K562 (cell line): ENCODE data around the gene PLEKHG5.

Experiments
- CBFA2T3 ChIP-seq: fragments of 450-650 bp; IDR thresholded peaks from 2 replicates; pipeline ENCODE4 v1.6.1; 2017
- CHD4 ChIP-seq: fragments of 200-600 bp; sonication (generic); IDR thresholded peaks from 3 replicates; pipeline ENCODE4 v1.6.1; 2012; ENCODE audit warnings: low read depth, mild to moderate bottlenecking, mixed read lengths, low read length, inconsistent platforms; ENCODE audit not compliant: insufficient read depth, insufficient replicate concordance, poor library complexity, severe bottlenecking
- CTCF ChIP-seq, 3 experiments: IDR thresholded peaks in 2 of 3; conservative IDR thresholded peaks in 1 of 3; 2 replicates each; pipeline ENCODE4 v1.5.1; 2011 to 2012; ENCODE audit warnings: low read length in 3 of 3, mild to moderate bottlenecking in 3 of 3, control low read depth in 2 of 3, improper control_type of control experiment in 1 of 3, inconsistent platforms in 1 of 3, low read depth in 1 of 3, mixed read lengths in 1 of 3, moderate library complexity in 1 of 3; ENCODE audit not compliant: insufficient read depth in 2 of 3
- GABPB1 ChIP-seq: sonication (generic); formaldehyde crosslinking; IDR thresholded peaks from 2 replicates; pipeline ENCODE4 v1.8.0; 2022; ENCODE audit warnings: mild to moderate bottlenecking, missing genetic modification reagents
- HMGXB4 ChIP-seq: sonication (generic); formaldehyde crosslinking; IDR thresholded peaks from 2 replicates; pipeline ENCODE4 v1.8.1; 2023; ENCODE audit warnings: mild to moderate bottlenecking, missing genetic modification reagents
- JUN ChIP-seq, 2 experiments: sonication (generic) in 1 of 2; formaldehyde crosslinking in 1 of 2; IDR thresholded peaks; 2 replicates each; pipeline versions ENCODE4 v1.6.1 to v1.8.0; 2012 to 2022; ENCODE audit warnings: borderline replicate concordance in 2 of 2, mild to moderate bottlenecking in 2 of 2, improper control_type of control experiment in 1 of 2, low read depth in 1 of 2, low read length in 1 of 2, missing genetic modification reagents in 1 of 2
- PCBP2 ChIP-seq: fragments of 200-400 bp; formaldehyde crosslinking; IDR thresholded peaks from 2 replicates; pipeline ENCODE4 v1.6.1; 2018; ENCODE audit warnings: low read length, low read depth, mild to moderate bottlenecking, moderate library complexity; ENCODE audit not compliant: poor library complexity, severe bottlenecking
- PHF8 ChIP-seq: fragments of 200-600 bp; sonication (generic); IDR thresholded peaks from 2 replicates; pipeline ENCODE4 v1.6.1; 2012; ENCODE audit warnings: mixed run types, mild to moderate bottlenecking, inconsistent platforms, low read length, moderate library complexity, borderline replicate concordance
- POLR2A ChIP-seq: fragments of 450-650 bp; conservative IDR thresholded peaks from 2 replicates; pipeline ENCODE4 v1.6.1; 2016
- POLR2AphosphoS5 ChIP-seq: IDR thresholded peaks from 2 replicates; pipeline ENCODE4 v1.6.1; 2011; ENCODE audit warnings: mild to moderate bottlenecking, low read depth, low read length, moderate library complexity; ENCODE audit not compliant: control insufficient read depth, insufficient read depth
- POLR3G ChIP-seq: IDR thresholded peaks from 2 replicates; pipeline ENCODE4 v1.6.1; 2011; ENCODE audit not compliant: insufficient read length, insufficient replicate concordance; ENCODE audit errors: extremely low read depth
- SRSF3 ChIP-seq: fragments of 200-400 bp; formaldehyde crosslinking; IDR thresholded peaks from 2 replicates; pipeline ENCODE4 v1.6.1; 2016; ENCODE audit warnings: mild to moderate bottlenecking, low read length, moderate library complexity; ENCODE audit not compliant: insufficient read depth
- TEAD4 ChIP-seq, 2 experiments: sonication (generic) in 1 of 2; formaldehyde crosslinking in 1 of 2; IDR thresholded peaks; 2 replicates each; pipeline versions ENCODE4 v1.6.1 to v1.8.0; 2012 to 2022; ENCODE audit warnings: borderline replicate concordance in 1 of 2, inconsistent platforms in 1 of 2, low read length in 1 of 2, mild to moderate bottlenecking in 1 of 2, missing genetic modification reagents in 1 of 2

- no peak for TF ChIP-seq SRSF3
- no peak for TF ChIP-seq CBFA2T3
- TF ChIP-seq POLR3G = no peak
- no peak for TF ChIP-seq CHD4
- no peak for TF ChIP-seq CTCF (IDR thresholded peaks at IDR 0.05 in 2 of 3, conservative IDR thresholded peaks at IDR 0.05 in 1 of 3; ENCODE audit: insufficient read depth in 2 of 3, low read depth in 1 of 3, low read length in 3 of 3)
- no peak for TF ChIP-seq PHF8
- TF ChIP-seq TEAD4 (IDR thresholded peaks at IDR 0.05; ENCODE audit: low read length) = no peak
- TF ChIP-seq TEAD4 (CRISPR knock-in tag; IDR thresholded peaks at IDR 0.05; ENCODE audit: borderline replicate concordance) = no peak
- no peak for TF ChIP-seq POLR2AphosphoS5
- TF ChIP-seq POLR2A = no peak
- TF ChIP-seq GABPB1 (CRISPR knock-in tag) = no peak
- no peak for TF ChIP-seq JUN (IDR thresholded peaks at IDR 0.05; ENCODE audit: borderline replicate concordance, low read depth, low read length)
- no peak for TF ChIP-seq JUN (CRISPR knock-in tag; IDR thresholded peaks at IDR 0.05; ENCODE audit: borderline replicate concordance)
- TF ChIP-seq HMGXB4 = no peak
- no peak for TF ChIP-seq PCBP2
Observed at GRCh38 chr1:6496365-6496721, 4.9 kb upstream of the PLEKHG5 start.
